ENCODE data around the gene TLR10. TPM values are rescaled to one million over a fixed set of nuclear protein-coding genes. Genes with fewer than 3 reads are reported as not detected.

TLR10 gene
- total RNA-seq, 1 donor = not detected

GRCh38 chr4:38723114-38723513, 59.7 kb downstream of the TLR10 start:
- no peak for DNase-seq (ENCODE audit: low read depth)
- H3K4me3 ChIP-seq (ENCODE audit: low read depth, low read length) = no peak overlapping the region
- no peak for TF ChIP-seq CTCF (IDR thresholded peaks at IDR 0.05; ENCODE audit: insufficient read depth, low read length)

Small RNA genes lying within 50 kb of the gene (small RNA-seq; reads per million reads assigned to genes)
- gene RNA5SP158 = not detected

Other genes starting within 250 kb of the TLR10 start
- 22.3 and 41.8 TPM in 2 replicates for gene KLF3, start 118.8 kb downstream of the TLR10 start, total RNA-seq (ENCODE audit: low replicate concordance)
- gene TLR1, start 21.8 kb upstream of the TLR10 start, total RNA-seq (ENCODE audit: low replicate concordance) = 3.2 and 3.5 TPM in 2 replicates
- 2.2 and 5.0 TPM in 2 replicates for gene TLR6, start 73.8 kb upstream of the TLR10 start, total RNA-seq (ENCODE audit: low replicate concordance)
- gene FAM114A1, start 84.8 kb upstream of the TLR10 start, total RNA-seq (ENCODE audit: low replicate concordance) = 263 and 378 TPM in 2 replicates
- 0.18 TPM in 1 of 2 replicates, not detected in the other for gene TMEM156, start 249.4 kb upstream of the TLR10 start, total RNA-seq (ENCODE audit: low replicate concordance)

Measured in fibroblast of the aortic adventitia (primary cell).